Measurements from ENCODE around the gene MSH2.

MSH2 gene

GRCh38 chr2:47485177-47485576 is 82.2 kb downstream of the MSH2 start:
- Histone ChIP-seq H3K36me3 (ENCODE audit: insufficient read depth, insufficient read length, low read length) (peaks cover 41% of the 10 kb centered on the region), H3K9me3 (ENCODE audit: insufficient read depth, low read length) (no peaks in the 10 kb centered on the region), H3K27me3 (ENCODE audit: insufficient read depth, insufficient read length) (no peaks in the 10 kb centered on the region), H3K4me1 (ENCODE audit: insufficient read depth, insufficient read length) (no peaks in the 10 kb centered on the region), H3K9ac (ENCODE audit: insufficient read length, low read depth) (no peak overlapping the region), H3K4me3 (ENCODE audit: insufficient read length, low read depth) (no peak overlapping the region)
- no peak for DNase-seq (ENCODE audit: low read depth, low spot score)
- TF ChIP-seq ZNF274 (IDR thresholded peaks at IDR 0.05; ENCODE audit: low read depth, low read length): no peak
- TF ChIP-seq SUZ12 (IDR thresholded peaks at IDR 0.05; ENCODE audit: extremely low read depth, insufficient read depth, insufficient read length): no peak
- TF ChIP-seq YY1 (IDR thresholded peaks at IDR 0.05; ENCODE audit: insufficient read depth, insufficient read length): no peak

GRCh38 chr2:47485751-47486300 is 82.9 kb downstream of the MSH2 start:
- H3K4me3 ChIP-seq (ENCODE audit: insufficient read length, low read depth): no peak overlapping the region
- no peaks in the 10 kb centered on the region for H3K9me3 ChIP-seq (ENCODE audit: insufficient read depth, low read length)
- no peaks in the 10 kb centered on the region for H3K27me3 ChIP-seq (ENCODE audit: insufficient read depth, insufficient read length)
- H3K9ac ChIP-seq (ENCODE audit: insufficient read length, low read depth): no peak overlapping the region
- peaks cover 37% of the 10 kb centered on the region for H3K36me3 ChIP-seq (ENCODE audit: insufficient read depth, insufficient read length, low read length)
- TF ChIP-seq SUZ12 (IDR thresholded peaks at IDR 0.05; ENCODE audit: extremely low read depth, insufficient read depth, insufficient read length): no peak
- TF ChIP-seq YY1 (IDR thresholded peaks at IDR 0.05; ENCODE audit: insufficient read depth, insufficient read length): no peak
- no peak for TF ChIP-seq ZNF274 (IDR thresholded peaks at IDR 0.05; ENCODE audit: low read depth, low read length)
- no peaks in the 10 kb centered on the region for H3K4me1 ChIP-seq (ENCODE audit: insufficient read depth, insufficient read length)
- no peak for DNase-seq (ENCODE audit: low read depth, low spot score)

DNA sequence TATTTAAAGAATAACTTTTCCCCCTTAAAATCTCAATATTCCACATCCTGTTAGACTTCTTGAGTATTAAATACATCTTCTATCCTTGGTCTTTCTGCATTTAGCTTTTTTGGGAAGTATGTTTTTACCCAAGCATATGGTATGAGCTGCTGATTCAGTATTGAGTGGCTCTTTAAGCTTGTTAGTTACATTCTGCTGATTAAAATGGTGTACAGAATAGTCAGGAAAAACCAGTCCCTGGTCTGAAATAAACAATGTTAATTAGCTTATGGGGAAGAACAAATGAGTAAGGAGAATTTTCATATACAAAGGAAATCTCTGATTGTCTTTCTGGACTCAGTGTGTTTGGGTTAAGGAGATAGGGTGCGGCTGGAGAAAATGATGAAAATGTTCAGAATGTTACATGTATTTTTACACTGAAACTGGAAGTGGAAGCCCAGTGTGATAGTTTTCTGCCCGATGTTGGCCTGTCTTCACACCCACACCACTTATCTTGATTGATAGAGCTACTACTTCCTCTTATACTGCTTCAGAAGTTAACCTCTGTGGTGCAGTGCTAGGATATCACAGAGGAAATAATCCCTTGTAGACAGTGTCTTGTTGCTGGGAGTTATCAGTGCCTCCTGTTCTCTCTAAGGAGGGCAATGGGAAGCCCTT is 84.0 kb downstream of the MSH2 start:
- no peak overlapping the region for H3K4me3 ChIP-seq (ENCODE audit: insufficient read length, low read depth)
- TF ChIP-seq SUZ12 (IDR thresholded peaks at IDR 0.05; ENCODE audit: extremely low read depth, insufficient read depth, insufficient read length): no peak
- no peak for TF ChIP-seq YY1 (IDR thresholded peaks at IDR 0.05; ENCODE audit: insufficient read depth, insufficient read length)
- no peak for TF ChIP-seq ZNF274 (IDR thresholded peaks at IDR 0.05; ENCODE audit: low read depth, low read length)
- peaks cover 33% of the 10 kb centered on the region for H3K36me3 ChIP-seq (ENCODE audit: insufficient read depth, insufficient read length, low read length)
- peaks cover 4% of the 10 kb centered on the region; the same call in 1 of the 2 replicates for H3K9me3 ChIP-seq (ENCODE audit: insufficient read depth, low read length)
- no peak for DNase-seq (ENCODE audit: low read depth, low spot score)
- no peaks in the 10 kb centered on the region for H3K4me1 ChIP-seq (ENCODE audit: insufficient read depth, insufficient read length)
- no peak overlapping the region for H3K9ac ChIP-seq (ENCODE audit: insufficient read length, low read depth)
- H3K27me3 ChIP-seq (ENCODE audit: insufficient read depth, insufficient read length): no peaks in the 10 kb centered on the region

GRCh38 chr2:47487498-47487875 is 84.5 kb downstream of the MSH2 start:
- Histone ChIP-seq H3K9ac (ENCODE audit: insufficient read length, low read depth) (no peak overlapping the region), H3K36me3 (ENCODE audit: insufficient read depth, insufficient read length, low read length) (peaks cover 33% of the 10 kb centered on the region), H3K9me3 (ENCODE audit: insufficient read depth, low read length) (peaks cover 9% of the 10 kb centered on the region), H3K27me3 (ENCODE audit: insufficient read depth, insufficient read length) (no peaks in the 10 kb centered on the region), H3K4me1 (ENCODE audit: insufficient read depth, insufficient read length) (no peaks in the 10 kb centered on the region), H3K4me3 (ENCODE audit: insufficient read length, low read depth) (no peak overlapping the region)
- no peak for TF ChIP-seq ZNF274 (IDR thresholded peaks at IDR 0.05; ENCODE audit: low read depth, low read length)
- TF ChIP-seq YY1 (IDR thresholded peaks at IDR 0.05; ENCODE audit: insufficient read depth, insufficient read length): no peak
- TF ChIP-seq SUZ12 (IDR thresholded peaks at IDR 0.05; ENCODE audit: extremely low read depth, insufficient read depth, insufficient read length): no peak
- no peak for DNase-seq (ENCODE audit: low read depth, low spot score)

DNA sequence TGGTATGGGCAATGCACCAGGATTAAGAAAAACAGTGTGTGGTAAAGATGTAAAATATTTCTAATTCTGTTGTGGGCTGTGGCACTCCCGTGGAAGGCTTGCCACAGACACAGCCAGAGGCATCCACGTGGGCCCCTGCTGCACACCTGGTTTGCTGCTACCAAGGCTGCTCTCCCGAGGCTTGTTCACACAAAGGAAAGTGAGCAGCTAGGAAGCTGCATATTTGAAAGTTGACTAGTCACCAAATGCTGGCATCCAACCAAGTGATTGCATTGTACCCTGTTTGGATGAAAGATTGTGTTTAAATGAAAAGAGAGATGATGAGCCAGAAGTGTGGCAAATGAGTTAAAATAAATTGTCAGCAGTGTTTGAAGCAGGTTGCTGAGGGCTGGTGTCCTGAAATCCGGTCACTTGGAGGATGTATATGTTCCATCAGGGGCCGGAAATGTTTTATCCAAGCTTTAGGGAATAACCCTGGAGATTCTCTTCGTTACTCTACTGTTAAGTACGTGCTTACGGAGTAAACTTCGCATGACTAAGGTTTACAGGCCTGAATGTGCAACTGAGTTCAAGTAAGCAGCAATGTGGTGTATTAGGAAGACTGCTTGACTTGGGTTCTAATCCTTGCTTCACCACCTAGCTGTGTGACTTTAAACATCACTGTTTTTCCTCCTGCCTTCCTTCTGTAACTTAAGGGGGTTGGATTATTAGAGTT is 86.1 kb downstream of the MSH2 start:
- DNase-seq (ENCODE audit: low read depth, low spot score): no peak
- Histone ChIP-seq H3K27me3 (ENCODE audit: insufficient read depth, insufficient read length) (no peaks in the 10 kb centered on the region), H3K36me3 (ENCODE audit: insufficient read depth, insufficient read length, low read length) (peaks cover 23% of the 10 kb centered on the region), H3K9me3 (ENCODE audit: insufficient read depth, low read length) (peaks cover 14% of the 10 kb centered on the region), H3K9ac (ENCODE audit: insufficient read length, low read depth) (no peak overlapping the region), H3K4me3 (ENCODE audit: insufficient read length, low read depth) (no peak overlapping the region), H3K4me1 (ENCODE audit: insufficient read depth, insufficient read length) (peaks cover 2% of the 10 kb centered on the region)
- TF ChIP-seq ZNF274 (IDR thresholded peaks at IDR 0.05; ENCODE audit: low read depth, low read length) (no peak), YY1 (IDR thresholded peaks at IDR 0.05; ENCODE audit: insufficient read depth, insufficient read length) (no peak), SUZ12 (IDR thresholded peaks at IDR 0.05; ENCODE audit: extremely low read depth, insufficient read depth, insufficient read length) (no peak)

GRCh38 chr2:47490406-47490805 is 87.5 kb downstream of the MSH2 start:
- H3K27me3 ChIP-seq (ENCODE audit: insufficient read depth, insufficient read length): no peaks in the 10 kb centered on the region
- H3K4me3 ChIP-seq (ENCODE audit: insufficient read length, low read depth): no peak overlapping the region
- no peak overlapping the region for H3K9ac ChIP-seq (ENCODE audit: insufficient read length, low read depth)
- peaks cover 2% of the 10 kb centered on the region for H3K4me1 ChIP-seq (ENCODE audit: insufficient read depth, insufficient read length)
- no peak for DNase-seq (ENCODE audit: low read depth, low spot score)
- peaks cover 10% of the 10 kb centered on the region for H3K36me3 ChIP-seq (ENCODE audit: insufficient read depth, insufficient read length, low read length)
- no peak for TF ChIP-seq SUZ12 (IDR thresholded peaks at IDR 0.05; ENCODE audit: extremely low read depth, insufficient read depth, insufficient read length)
- no peak for TF ChIP-seq YY1 (IDR thresholded peaks at IDR 0.05; ENCODE audit: insufficient read depth, insufficient read length)
- TF ChIP-seq ZNF274 (IDR thresholded peaks at IDR 0.05; ENCODE audit: low read depth, low read length): no peak
- H3K9me3 ChIP-seq (ENCODE audit: insufficient read depth, low read length): peaks cover 14% of the 10 kb centered on the region

Data from NT2/D1 (cell line).